HepG2 (cell line): Measurements from ENCODE around the gene TYROBP. TPM values are rescaled to one million over a fixed set of nuclear protein-coding genes. Genes with fewer than 3 reads are reported as not detected.

Experiments
- AKAP8 ChIP-seq: sonication (generic); formaldehyde crosslinking; IDR thresholded peaks from 2 replicates; pipeline ENCODE4 v1.5.1; 2020; ENCODE audit warnings: mild to moderate bottlenecking, missing genetic modification reagents
- ARID5B ChIP-seq: IDR thresholded peaks from 2 replicates; pipeline ENCODE4 v1.4.0; 2020; ENCODE audit warnings: mild to moderate bottlenecking, missing genetic modification reagents
- ATF7 ChIP-seq, 2 experiments: fragments of 450-650 bp in 1 of 2; sonication (generic) in 1 of 2; formaldehyde crosslinking in 1 of 2; IDR thresholded peaks; 2 replicates each; pipeline versions ENCODE4 v1.4.0 to v1.6.1; 2016 to 2020; ENCODE audit warnings: antibody characterized with exemption in 1 of 2, mild to moderate bottlenecking in 1 of 2, missing genetic modification reagents in 1 of 2
- EZH2 ChIP-seq: conservative IDR thresholded peaks from 2 replicates; pipeline ENCODE4 v1.6.1; 2012; ENCODE audit warnings: mild to moderate bottlenecking, low read depth, low read length, moderate library complexity
- GATAD2A ChIP-seq: IDR thresholded peaks from 2 replicates; pipeline ENCODE4 v1.6.1; 2016
- IKZF5 ChIP-seq: IDR thresholded peaks from 2 replicates; pipeline ENCODE4 v1.6.1; 2018; ENCODE audit warnings: missing genetic modification reagents, mild to moderate bottlenecking, missing compliant biosample characterization
- KLF9 ChIP-seq: IDR thresholded peaks from 2 replicates; pipeline ENCODE4 v1.6.1; 2016; ENCODE audit warnings: low read depth
- MIER2 ChIP-seq: IDR thresholded peaks from 2 replicates; pipeline ENCODE4 v1.6.1; 2016; ENCODE audit warnings: missing biosample characterization, missing genetic modification reagents
- NCOA2 ChIP-seq: sonication (generic); formaldehyde crosslinking; IDR thresholded peaks from 2 replicates; pipeline ENCODE4 v1.8.0; 2022; ENCODE audit warnings: inconsistent platforms
- NFYB ChIP-seq: sonication (generic); formaldehyde crosslinking; IDR thresholded peaks from 2 replicates; pipeline ENCODE4 v1.4.0; 2020; ENCODE audit warnings: missing genetic modification reagents
- RAD51 ChIP-seq: fragments of 450-650 bp; IDR thresholded peaks from 2 replicates; pipeline ENCODE4 v1.6.1; 2016; ENCODE audit warnings: borderline replicate concordance
- SIX4 ChIP-seq: sonication (generic); formaldehyde crosslinking; IDR thresholded peaks from 2 replicates; pipeline ENCODE4 v1.4.0; 2020; ENCODE audit warnings: missing genetic modification reagents
- TSC22D2 ChIP-seq: sonication (generic); formaldehyde crosslinking; IDR thresholded peaks from 2 replicates; pipeline ENCODE4 v1.5.1; 2020; ENCODE audit warnings: missing genetic modification reagents, mild to moderate bottlenecking, borderline replicate concordance
- ZC3H13 ChIP-seq: sonication (generic); formaldehyde crosslinking; IDR thresholded peaks from 2 replicates; pipeline ENCODE4 v1.8.1; 2023; ENCODE audit warnings: mild to moderate bottlenecking, missing genetic modification reagents, moderate library complexity
- ZNF264 ChIP-seq: sonication (generic); formaldehyde crosslinking; IDR thresholded peaks from 2 replicates; pipeline ENCODE4 v1.4.0; 2020; ENCODE audit warnings: missing genetic modification reagents
- ZNF296 ChIP-seq: sonication (generic); formaldehyde crosslinking; conservative IDR thresholded peaks from 2 replicates; pipeline ENCODE4 v1.5.0; 2020; ENCODE audit warnings: mild to moderate bottlenecking, missing genetic modification reagents
- ZNF687 ChIP-seq: sonication (generic); formaldehyde crosslinking; IDR thresholded peaks from 2 replicates; pipeline ENCODE4 v1.5.1; 2020; ENCODE audit warnings: mild to moderate bottlenecking, missing genetic modification reagents, moderate library complexity
- polyA plus RNA-seq, 8 experiments: library from polyadenylated mRNA; depleted of rRNA in 3 of 8; stranded (reverse) in 7 of 8; unstranded in 1 of 8; fragments of >200 nt; fragmentation: Illumina TruSeq in 4 of 8; extraction: Trizol in 4 of 8; gene quantifications; 2 replicates each; pipeline versions ENCODE4 v1.2.1 to v1.2.3, GENCODE V29; 2011 to 2016; ENCODE audit warnings: low read depth in 4 of 8, missing spikeins in 1 of 8, mixed read lengths in 1 of 8; ENCODE audit not compliant: insufficient read depth in 1 of 8
- total RNA-seq, 5 experiments: library from RNA; depleted of rRNA; stranded (reverse); fragments of >200 nt; fragmentation: Illumina TruSeq; extraction: Trizol; gene quantifications; 2 replicates each; pipeline ENCODE4 v1.2.3, GENCODE V29; 2016; ENCODE audit warnings: low read depth in 1 of 5
- TF ChIP-seq, protein P1 (sequence below): sonication (generic); formaldehyde crosslinking; IDR thresholded peaks from 2 replicates; pipeline ENCODE4 v1.4.0; 2020; ENCODE audit warnings: missing genetic modification reagents, borderline replicate concordance

Gene TYROBP
- total and polyA plus RNA-seq, 2 of the 13 experiments (the other 11 are each of a cell fraction or from before 2014, with no cell fraction given): not detected

GRCh38 chr19:35862528-35862927 is 45.6 kb downstream of the TYROBP start (continued):
- 0 out of 2 replicates have a peak, but pooled peaks have one; percentile 19 for TF ChIP-seq IKZF5 (CRISPR knock-in tag)
- no peak for TF ChIP-seq ZNF296 (CRISPR knock-in tag)
- TF ChIP-seq ARID5B (CRISPR knock-in tag): 0 out of 2 replicates have a peak, but pooled peaks have one; percentile 31
- TF ChIP-seq AKAP8 (CRISPR knock-in tag): no peak
- peak; percentile 81 for TF ChIP-seq NFYB (CRISPR knock-in tag)
- TF ChIP-seq ZNF687 (CRISPR knock-in tag): peak; percentile 44
- peak; percentile 12; the same call in 1 of the 2 replicates for TF ChIP-seq MIER2 (CRISPR knock-in tag)
- 0 out of 2 replicates have a peak, but pooled peaks have one; percentile 13 for TF ChIP-seq NCOA2 (CRISPR knock-in tag)
- no peak for TF ChIP-seq ATF7 (IDR thresholded peaks at IDR 0.05)
- no peak for TF ChIP-seq ATF7 (CRISPR knock-in tag; IDR thresholded peaks at IDR 0.05)
- no peak for TF ChIP-seq RAD51
- peak; percentile 91 for TF ChIP-seq ZNF264 (CRISPR knock-in tag)
- TF ChIP-seq, protein P1, sequence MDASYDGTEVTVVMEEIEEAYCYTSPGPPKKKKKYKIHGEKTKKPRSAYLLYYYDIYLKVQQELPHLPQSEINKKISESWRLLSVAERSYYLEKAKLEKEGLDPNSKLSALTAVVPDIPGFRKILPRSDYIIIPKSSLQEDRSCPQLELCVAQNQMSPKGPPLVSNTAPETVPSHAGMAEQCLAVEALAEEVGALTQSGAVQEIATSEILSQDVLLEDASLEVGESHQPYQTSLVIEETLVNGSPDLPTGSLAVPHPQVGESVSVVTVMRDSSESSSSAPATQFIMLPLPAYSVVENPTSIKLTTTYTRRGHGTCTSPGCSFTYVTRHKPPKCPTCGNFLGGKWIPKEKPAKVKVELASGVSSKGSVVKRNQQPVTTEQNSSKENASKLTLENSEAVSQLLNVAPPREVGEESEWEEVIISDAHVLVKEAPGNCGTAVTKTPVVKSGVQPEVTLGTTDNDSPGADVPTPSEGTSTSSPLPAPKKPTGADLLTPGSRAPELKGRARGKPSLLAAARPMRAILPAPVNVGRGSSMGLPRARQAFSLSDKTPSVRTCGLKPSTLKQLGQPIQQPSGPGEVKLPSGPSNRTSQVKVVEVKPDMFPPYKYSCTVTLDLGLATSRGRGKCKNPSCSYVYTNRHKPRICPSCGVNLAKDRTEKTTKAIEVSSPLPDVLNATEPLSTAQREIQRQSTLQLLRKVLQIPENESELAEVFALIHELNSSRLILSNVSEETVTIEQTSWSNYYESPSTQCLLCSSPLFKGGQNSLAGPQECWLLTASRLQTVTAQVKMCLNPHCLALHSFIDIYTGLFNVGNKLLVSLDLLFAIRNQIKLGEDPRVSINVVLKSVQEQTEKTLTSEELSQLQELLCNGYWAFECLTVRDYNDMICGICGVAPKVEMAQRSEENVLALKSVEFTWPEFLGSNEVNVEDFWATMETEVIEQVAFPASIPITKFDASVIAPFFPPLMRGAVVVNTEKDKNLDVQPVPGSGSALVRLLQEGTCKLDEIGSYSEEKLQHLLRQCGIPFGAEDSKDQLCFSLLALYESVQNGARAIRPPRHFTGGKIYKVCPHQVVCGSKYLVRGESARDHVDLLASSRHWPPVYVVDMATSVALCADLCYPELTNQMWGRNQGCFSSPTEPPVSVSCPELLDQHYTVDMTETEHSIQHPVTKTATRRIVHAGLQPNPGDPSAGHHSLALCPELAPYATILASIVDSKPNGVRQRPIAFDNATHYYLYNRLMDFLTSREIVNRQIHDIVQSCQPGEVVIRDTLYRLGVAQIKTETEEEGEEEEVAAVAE (CRISPR knock-in tag): no peak
- no peak for TF ChIP-seq EZH2
- TF ChIP-seq KLF9 (CRISPR knock-in tag): no peak
- no peak for TF ChIP-seq ZC3H13 (CRISPR knock-in tag)
- TF ChIP-seq GATAD2A (CRISPR knock-in tag): peak; percentile 37; the same call in 1 of the 2 replicates
- TF ChIP-seq SIX4 (CRISPR knock-in tag): no peak
- no peak for TF ChIP-seq TSC22D2 (CRISPR knock-in tag)
